HuH-7.5 (cell line): ENCODE results near the gene ATXN7L1.
"Not testable (repeated sequence)": the region's sequence is repeated elsewhere in the genome, so short reads cannot be mapped to it uniquely, and the experiment has no call there.

Experiments
- DNase-seq: peaks from one replicate; pipeline ENCODE4 v3.0.0; 2011; ENCODE audit warnings: low spot score

Gene ATXN7L1

DNA sequence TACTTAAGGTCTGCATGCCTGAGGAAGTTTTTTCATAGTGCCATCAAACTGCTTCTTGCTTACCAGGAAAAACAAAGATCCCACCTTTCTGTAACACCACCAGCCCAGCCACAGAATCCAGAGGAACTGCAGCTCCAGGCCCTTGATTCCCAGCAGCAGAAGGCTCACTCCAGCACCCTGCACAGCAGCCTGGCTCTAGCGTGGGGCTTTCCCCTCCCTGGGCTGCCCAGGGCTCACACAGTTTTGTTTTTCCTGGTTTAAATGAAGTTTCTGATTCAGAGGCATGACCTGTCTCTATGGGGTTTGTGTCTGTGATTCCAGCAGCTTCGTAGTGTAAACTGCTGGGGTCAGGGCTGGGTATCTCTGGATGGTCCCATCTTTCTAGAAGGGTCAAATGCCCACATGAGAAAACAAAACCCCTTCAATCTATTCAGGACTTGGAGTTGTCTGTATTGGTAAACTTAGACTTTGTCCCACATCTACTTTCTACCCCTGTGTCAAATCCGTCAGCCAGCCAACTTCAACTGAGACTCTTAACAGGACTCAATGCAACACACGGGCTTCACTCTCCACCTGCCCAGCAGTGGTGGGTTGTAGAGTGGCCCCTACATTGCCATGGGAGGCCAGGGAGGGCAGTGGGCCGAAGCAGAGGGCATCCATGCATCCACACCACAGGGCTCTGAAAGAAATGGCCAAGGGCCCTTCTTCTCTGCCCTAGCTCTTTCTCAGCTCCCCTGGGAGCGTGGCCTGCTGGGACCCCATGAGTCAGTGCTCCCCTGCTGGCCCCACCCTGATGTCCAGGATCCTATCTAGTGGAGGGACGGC, 73.6 kb downstream of the ATXN7L1 start:
- DNase-seq: no peak

DNA sequence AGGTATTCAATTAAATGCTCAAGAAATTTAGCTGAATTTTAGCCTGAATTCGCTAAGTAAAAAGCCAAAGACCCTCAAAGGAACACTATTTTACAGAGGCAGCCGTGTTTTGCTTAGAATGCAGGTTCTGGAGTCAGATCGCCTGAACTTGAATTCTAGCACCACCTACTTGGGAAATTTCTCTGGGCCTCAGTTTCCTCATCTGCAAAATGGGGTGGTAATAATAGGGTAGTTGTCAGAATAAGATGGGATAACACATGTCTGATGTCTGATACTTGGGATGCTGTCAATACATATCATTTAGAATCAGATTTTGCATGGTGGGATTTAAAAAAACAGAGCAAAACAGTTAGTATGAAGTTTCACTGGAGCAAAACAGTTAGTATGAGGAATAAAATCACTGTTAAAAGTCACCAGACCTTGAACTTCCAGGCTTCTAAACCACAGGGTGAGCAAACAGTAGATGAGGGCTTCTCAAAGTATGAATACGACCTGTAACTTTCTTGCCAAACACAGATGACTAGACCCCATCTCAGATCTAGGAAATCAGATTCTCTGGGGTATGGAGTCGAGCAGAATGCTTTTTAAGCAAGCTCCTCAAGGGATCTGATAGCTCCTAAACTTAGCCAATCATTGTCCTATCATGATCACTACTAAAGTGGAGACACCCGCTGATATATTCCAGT, 75.4 kb downstream of the ATXN7L1 start:
- DNase-seq: no peak

DNA sequence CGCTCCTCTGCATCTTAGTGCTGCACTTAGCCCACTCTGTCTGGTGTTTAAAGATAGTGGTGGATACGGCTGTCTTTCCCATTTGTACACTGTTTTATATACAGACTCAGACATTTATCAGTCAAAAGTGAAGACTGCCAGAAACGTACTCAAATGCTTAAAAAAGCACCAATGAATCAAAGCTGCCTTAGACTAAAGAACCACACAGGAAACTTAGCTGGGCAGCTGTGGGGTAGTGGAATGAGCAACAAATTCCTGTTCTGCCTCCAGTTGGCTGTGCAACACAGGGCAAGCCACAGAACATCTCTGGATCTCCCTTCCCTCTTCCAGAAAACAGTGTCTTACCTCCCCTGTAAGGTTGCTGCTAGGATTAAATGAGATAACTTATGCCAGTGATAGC, 76.0 kb downstream of the ATXN7L1 start:
- DNase-seq: no peak

DNA sequence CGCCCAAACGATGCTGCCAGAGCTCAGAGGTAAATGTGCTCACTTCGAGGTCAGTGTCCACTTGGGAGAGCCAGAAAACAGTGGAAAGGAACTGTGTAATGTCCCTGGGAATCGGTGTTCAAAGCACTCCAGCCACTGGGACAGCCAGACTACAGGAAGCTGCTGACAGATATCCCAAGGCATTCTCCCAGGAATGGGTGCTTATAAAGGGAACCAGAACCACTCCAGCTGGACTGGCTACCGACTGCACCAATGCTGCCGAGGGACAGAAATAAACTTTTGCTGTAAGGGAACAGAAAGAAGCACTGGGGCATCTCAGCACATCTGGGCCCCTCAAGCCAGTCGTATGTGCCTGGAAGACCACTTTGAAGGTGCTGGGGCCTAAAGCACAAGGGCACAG, 76.7 kb downstream of the ATXN7L1 start:
- no peak for DNase-seq

DNA sequence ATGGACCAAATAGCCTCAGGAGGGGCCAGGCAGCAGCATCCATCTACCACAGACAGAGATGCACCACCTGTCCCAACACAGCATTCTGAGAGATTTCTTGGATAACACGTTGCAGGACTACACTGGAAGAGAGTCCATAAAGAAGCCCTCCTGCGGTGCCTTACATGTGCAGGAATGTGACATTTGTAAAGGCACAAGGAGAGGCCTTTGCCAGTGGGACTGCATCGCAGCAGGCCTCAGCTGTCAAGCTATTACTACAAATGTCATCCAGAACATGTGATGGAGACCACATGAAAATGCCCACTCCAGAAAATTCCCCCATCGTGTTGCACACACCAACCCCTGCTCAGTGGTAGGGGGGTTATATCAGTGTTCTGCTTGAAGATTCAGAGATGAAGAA, 77.4 kb downstream of the ATXN7L1 start:
- DNase-seq: no peak

DNA sequence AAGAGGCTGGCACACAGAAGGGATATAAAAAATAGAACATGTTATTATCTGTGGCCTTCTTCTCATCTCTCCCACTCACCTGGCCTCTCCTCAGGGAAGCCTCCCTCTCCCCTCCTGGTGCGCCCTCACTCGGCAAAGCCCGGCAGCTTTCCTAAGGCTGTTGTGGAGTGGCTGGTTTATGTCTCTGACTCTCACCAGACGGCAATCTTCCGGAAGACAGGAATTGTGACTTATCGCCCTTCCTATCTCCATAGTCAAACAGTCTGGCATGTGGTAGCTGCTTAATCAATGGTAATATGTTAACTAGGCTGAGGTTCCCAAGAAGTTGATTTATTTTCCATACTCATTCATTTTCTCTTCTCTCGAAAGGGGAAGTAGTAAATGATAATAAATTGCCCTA, 78.7 kb downstream of the ATXN7L1 start:
- DNase-seq: no peak

DNA sequence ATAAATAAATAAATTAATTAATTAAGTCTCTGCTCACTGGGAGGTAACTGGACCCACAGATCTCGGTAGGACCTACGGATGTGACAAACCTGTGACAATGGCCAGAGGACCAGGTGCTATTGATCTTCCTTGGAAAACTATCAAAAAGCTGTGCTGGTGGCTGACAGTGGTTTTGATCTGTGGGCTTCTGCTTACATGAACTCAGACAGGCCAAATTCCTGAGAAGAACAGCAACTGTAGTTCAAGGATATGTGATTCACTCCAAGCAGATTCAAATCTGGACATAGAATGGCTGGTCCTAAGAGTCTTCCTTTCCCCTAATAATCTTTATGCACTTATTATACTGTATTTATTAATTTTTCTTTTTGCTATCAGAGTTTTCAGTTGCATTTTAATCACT, 80.0 kb downstream of the ATXN7L1 start:
- DNase-seq: no peak

DNA sequence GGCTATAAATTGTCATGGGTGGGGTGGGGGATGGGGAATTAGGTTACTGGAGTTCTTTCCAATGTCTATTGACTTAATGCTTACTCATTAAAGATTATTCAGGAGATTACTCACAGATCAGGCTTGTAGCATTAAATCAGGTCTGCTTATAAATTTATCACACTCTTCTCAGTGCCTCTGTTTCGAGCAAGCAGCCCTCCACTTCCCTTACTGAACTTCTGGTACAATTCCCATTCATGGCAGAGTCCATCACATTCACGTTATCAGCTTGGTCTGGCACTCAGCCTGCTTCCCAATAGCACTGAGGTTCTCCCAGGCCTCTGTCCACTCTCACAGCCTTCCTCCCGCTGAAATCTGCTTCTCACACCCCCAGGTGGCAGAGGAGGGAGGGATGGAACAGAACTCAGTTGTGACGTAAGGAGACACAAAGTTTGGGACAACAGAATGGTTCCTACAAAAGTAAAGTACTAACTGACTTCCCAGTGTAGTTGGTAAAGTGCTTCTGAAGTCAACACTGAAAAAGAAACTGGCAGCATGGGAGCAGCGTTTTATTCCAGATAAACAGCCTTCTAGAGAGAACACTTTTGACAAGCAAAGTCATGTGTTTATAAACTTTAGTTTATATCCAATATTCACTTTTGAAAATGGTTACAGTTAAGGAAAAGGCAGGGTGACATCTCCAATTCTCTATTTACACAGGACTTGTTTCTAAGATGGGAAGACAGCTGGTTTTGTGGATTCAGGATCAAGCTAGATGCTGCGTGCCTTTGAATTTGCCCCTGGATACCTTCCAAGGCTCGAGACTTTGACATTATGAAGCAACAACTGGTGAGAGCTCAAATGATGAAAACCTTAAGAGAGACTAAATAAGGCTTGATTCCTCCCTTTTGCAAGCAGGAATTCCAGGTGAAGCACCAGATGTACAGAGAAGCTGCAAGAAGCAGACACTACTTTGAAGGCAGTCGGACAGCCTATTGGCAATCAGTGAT, 81.4 kb downstream of the ATXN7L1 start:
- no peak for DNase-seq

DNA sequence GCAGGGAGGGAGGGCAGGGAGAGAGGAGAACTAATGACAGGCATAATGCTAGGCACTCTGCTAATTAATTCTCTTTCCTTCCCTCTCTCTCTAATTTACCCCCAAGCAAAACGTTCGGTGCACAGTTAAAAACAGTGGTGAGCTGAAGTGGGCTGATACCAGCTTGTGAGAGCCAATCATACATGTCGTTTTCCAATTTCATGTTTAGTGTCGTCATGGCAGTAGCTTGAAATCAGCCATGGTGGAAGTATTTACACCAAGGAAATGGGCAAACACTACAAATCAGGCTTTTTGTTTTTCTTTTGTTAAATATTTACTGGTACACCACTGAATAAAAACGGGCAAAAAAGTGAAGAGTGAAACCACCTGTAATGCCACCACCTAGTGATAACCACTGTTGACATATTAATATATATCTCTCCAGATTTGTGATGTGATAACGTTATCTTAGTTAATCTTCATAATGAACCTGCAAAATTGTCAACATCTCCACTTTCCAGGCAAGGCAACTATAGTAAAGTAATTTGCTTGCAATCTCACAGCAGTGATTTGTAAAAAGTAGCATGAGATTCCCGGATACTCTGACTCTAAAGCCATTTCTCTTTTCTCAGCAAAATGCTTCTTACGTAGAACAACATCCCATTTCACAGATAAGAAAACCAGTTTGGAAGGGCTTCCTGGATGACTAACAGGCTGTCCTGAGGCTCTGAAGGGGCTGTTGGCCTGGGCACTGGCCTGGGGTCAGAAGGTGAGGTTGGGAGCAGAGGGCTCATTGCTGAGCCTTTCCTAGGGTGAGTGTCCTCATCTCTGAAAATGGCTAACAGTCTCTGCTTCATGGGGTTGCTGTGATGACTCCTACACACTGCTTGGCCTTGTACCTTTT, 83.7 kb downstream of the ATXN7L1 start:
- no peak for DNase-seq

DNA sequence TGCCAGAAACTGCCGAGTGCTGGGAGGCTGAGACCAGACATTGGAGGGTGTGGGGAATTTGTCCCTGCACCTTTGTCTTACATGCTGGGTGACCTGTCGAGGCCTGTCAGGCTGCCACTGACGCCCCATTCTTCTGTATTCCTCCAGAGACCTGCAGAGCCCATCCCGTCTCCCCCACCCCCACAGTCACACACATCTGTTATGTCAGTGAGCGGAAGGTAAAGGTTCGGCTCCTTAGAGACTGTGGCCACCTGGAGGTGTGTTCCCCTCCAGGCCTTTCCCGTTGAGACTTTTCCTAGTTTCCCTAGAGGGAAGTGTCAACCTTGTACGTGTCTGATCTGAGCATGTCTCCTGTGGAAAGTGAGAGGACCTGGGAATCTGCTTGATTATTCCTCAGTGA, 84.5 kb downstream of the ATXN7L1 start:
- DNase-seq: no peak

DNA sequence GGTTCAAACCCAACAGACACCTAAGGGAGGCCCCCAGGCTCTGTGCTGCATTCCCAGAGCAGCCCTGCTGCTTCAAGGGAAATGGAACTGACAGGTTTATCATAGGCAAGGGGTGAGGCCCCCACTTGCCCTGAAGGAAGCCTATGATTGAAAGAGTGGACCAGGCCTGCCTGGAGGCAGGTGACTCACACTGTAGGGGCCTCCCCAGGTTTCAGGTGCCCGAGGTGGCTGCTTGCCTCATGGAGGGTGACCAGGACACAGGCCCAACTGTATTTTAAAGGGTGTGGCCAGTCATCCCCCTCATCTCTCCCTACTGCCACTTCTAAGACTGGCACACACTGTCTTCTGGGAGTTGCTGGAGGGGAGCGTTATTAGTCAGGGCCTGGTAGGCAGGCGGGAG, 85.4 kb downstream of the ATXN7L1 start:
- DNase-seq: no peak

DNA sequence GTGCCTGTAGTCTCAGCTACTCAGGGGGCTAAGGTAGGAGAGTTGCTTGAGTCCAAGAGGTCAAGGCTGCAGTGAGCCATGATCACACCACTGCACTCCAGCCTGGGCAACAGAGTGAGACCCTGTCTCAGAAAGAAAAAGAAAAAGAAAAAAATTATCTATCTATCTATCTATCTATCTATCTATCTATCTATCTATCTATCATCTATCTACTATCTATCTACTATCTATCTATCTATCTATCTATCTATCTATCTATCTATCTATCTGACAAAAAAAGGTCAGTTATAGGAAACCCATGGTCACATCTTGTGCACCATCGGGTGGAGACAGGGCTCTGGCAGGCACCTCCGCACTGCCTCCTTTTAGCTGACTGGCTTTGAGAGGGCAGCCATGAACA, 85.9 kb downstream of the ATXN7L1 start:
- DNase-seq: not testable (repeated sequence)

DNA sequence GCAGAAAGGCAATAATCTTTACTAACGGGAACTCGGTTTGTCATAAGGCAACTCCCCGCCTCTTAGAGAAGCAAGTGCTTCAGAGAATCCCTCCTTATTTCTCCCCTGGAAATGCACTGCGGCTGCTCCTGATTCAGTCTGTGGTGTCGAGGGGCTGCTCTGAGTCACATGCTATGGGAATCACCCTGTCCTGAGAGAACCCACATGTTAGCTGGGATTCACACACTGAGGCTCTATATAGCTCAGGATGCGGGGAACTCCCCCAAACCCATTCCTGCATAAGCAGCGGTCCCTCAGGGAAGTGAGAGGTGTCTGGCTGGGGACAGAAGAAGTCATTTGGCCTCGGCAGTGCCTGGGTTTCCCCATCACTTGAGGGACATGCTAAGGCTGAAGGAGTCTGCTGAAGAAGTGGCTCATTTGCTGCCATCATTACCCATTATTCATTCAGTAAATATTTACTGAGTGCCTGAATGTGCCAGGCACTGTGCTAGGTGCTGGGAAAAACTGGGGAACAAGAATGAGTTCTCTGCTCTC, 87.5 kb downstream of the ATXN7L1 start:
- DNase-seq: no peak

DNA sequence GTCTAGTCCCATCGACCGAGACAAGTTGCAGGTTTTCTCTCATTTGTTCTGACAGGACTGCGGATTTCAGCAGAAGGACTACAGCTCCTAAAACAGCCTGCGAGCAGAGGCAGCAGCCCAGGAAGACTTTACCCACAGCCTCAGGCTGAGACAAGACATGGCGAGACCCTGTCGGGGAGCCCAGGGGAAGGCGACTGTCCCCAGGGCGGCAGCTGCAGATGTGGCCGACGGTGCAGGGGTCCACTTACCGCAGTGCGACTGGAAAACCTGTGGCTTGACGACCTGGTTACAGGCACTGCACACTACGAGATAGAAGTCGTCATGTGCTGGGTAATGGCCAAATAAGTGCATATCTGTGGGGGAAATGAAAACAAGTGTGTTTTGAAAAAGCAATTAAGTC, 88.0 kb downstream of the ATXN7L1 start:
- DNase-seq: no peak

DNA sequence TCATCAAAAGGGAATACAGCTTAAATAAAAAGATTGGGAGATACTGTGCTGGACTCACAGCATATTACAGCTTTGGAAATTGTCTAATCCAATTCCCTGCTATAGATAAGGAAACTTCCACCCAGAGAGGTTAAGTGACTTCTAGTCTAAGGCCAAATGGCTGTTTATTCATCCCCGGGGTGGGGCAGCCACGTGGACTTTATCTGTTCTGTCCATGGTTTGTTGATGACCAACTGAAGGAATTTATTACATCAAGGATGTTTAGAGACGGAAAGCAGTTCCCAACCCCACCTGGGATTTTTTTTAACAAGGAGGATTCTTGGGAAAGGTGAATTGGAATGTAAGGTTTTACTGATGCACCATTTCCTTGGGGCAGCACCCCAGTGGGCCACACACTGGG, 88.6 kb downstream of the ATXN7L1 start:
- no peak for DNase-seq

DNA sequence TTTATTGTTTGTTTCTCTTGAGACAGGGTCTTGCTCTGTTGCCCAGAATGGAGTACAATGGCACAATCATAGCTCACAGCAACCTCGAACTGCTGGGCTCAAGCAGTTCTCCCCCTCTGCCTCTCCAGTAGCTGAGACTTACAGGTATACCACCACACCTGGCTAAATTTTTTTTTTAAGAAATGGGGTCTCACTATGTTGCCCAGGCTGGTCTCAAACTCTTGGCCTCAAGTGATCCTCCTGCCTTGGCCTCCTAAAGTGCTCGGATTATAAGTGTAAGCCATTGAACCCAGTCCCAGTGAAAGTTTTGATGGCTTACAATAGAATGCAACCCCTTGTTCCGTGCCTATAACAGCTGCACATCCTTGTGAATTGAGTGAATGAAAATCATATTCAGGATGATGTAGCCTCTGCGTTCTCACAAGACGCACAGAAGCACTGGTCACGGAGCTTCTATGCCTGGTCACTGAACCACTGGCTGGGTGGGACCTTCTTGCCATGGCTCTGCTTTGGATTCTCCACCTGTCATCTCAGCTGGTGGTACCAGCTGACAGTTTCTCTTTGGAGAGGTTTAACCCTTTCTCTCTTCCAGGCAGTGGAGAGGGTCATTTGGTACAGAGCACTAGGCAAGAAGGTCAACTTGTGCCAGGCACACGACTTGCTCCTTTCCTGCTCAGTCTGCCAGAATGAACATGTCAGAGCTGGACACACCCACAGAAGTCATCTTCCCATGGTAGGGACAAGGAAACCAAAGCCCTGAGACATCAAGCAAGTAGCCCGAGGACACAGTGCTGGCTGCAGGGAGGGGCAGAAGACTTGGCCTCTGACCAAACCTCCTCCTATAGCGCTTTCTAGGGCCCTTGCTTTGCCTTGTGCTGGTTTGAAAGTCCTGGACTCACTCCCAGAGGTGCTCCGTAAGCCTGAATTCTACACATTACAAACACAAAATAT, 89.6 kb downstream of the ATXN7L1 start:
- DNase-seq: no peak

DNA sequence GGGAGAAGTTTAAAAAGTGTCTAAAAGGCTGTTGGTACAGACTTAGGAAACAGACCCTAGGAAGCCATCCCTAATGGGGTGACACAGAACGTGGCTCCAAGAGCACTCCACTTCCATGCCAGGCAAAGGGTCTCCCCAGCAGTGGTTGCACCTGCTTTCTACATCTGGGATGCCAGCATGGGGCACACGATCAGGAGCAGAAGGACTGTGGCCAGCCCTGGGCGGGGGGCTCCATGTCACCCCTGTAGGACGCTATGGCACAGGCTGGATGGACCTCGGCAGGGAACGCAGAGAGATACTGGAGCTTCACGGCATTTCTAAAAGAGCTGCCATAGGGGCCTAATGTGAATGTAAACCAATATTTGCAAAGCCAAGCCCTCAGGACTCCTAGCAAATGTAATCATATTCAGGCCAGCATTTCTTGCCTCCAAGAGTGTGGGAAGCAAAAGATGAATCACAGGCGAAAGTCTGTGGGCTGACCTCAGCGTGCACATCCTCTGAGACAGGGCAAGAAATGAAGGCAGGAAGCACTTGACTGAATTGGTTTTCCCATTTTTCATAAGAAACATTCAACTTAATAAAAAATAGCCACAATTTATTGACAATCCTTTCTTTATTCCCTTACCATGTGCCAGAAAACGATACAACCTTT, 93.9 kb downstream of the ATXN7L1 start:
- DNase-seq: no peak

DNA sequence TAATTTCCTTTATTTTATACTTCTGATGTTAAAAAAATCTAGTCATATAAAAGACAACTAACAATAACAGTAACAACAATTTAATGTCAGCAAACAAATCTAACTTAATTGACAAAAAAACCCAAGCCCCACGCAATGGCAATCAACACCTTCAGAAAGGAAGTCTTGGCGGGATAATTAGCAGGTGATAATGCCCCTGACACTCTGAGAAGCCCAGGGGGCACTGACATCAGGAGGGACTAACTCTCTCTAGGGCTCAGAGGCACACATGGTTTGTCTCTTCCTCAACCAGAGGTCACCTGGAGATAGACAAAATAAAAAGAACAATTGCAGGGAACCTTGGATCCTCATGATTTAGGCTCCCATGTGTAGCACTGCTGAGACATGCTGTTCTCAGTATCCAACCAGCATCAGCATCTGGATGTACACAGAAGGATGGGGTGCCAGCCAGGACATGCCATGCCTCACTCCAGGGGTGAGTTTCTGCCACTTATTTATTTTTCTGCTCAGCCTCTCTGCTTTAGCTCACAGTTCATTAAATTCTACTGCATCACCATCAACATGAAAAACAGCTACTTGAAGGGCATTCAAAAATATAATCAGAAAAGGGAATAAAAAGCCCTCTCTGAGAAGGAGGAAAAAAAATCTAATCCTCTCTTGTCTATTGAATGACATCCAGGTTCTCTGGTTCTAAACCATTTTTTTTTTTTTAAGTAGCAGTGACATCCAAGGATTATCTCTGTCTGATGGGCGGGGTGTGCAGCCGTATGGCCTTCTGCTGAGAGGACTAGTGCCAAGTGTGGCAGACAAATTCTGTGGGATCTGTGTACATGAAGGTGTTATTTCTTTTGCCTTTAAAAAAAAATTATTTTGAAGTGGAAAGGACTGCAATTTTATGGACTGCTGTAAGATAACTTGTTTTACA, 96.3 kb downstream of the ATXN7L1 start:
- no peak for DNase-seq
